ENCODE measurements around the gene SH3D21. TPM values are rescaled to one million over a fixed set of nuclear protein-coding genes. Genes with fewer than 3 reads are reported as not detected.
A peak's percentile ranks its signal among the peaks of the same experiment; 100 is the strongest.

SH3D21 gene
- total RNA-seq, 2 donors from 2014 or later, result 8.1 to 16.3 TPM

- ATAC-seq (replicated peaks in 1 of 2) (peak; percentile 40 to 89), DNase-seq (peak in 1 of 2 donors; percentile 17)
- peak overlapping the region in 1 of 2 donors; percentile 2 for H3K4me3 Mint-ChIP-seq
Observed at GRCh38 chr1:36359911-36360550, 53.9 kb downstream of the SH3D21 start.

GRCh38 chr1:36365381-36365780 lies 59.2 kb downstream of the SH3D21 start:
- DNase-seq, result no peak
- no peak for ATAC-seq (replicated peaks in 1 of 2)
- H3K27ac Mint-ChIP-seq, result peak overlapping the region; percentile 86
- H3K4me1 Mint-ChIP-seq (ENCODE audit: low read depth), result peaks cover 54% of the 10 kb centered on the region
- H3K36me3 Mint-ChIP-seq (ENCODE audit: insufficient read depth in 2 of 2), result peaks cover 4 to 18% of the 10 kb centered on the region in 2 donors
- no peak overlapping the region for H3K4me3 Mint-ChIP-seq
- H3K9me3 Mint-ChIP-seq, result no peaks in the 10 kb centered on the region
- no peaks in the 10 kb centered on the region for H3K27me3 Mint-ChIP-seq (ENCODE audit: low read depth)

More at GRCh38 chr1:36359911-36360550, 53.9 kb downstream of the SH3D21 start:
- peaks cover 14% of the 10 kb centered on the region for H3K4me1 Mint-ChIP-seq (ENCODE audit: low read depth)
- peak overlapping the region; percentile 25 for H3K27ac Mint-ChIP-seq
- H3K36me3 Mint-ChIP-seq (ENCODE audit: insufficient read depth in 2 of 2), result peaks cover 9 to 23% of the 10 kb centered on the region in 2 donors
- no peaks in the 10 kb centered on the region for H3K27me3 Mint-ChIP-seq (ENCODE audit: low read depth)
- no peaks in the 10 kb centered on the region for H3K9me3 Mint-ChIP-seq

- DNase-seq, result peak; percentile 40 to 45
- ATAC-seq (replicated peaks in 1 of 2), result peak; percentile 76 to 82
- peaks cover 55% of the 10 kb centered on the region for H3K4me1 Mint-ChIP-seq (ENCODE audit: low read depth)
- H3K9me3 Mint-ChIP-seq, result no peaks in the 10 kb centered on the region
- peak overlapping the region; percentile 86 for H3K27ac Mint-ChIP-seq
- H3K36me3 Mint-ChIP-seq (ENCODE audit: insufficient read depth in 2 of 2), result peaks cover 4 to 18% of the 10 kb centered on the region in 2 donors
- H3K27me3 Mint-ChIP-seq (ENCODE audit: low read depth), result no peaks in the 10 kb centered on the region
- peak overlapping the region; percentile 13 to 31 for H3K4me3 Mint-ChIP-seq
Observed at GRCh38 chr1:36366091-36366661, 60.0 kb downstream of the SH3D21 start.

GRCh38 chr1:36367066-36367465 lies 60.9 kb downstream of the SH3D21 start:
- ATAC-seq (replicated peaks in 1 of 2) (no peak), DNase-seq (no peak)
- H3K9me3 Mint-ChIP-seq, result no peaks in the 10 kb centered on the region
- peaks cover 56% of the 10 kb centered on the region for H3K4me1 Mint-ChIP-seq (ENCODE audit: low read depth)
- peak overlapping the region; percentile 90 for H3K27ac Mint-ChIP-seq
- H3K4me3 Mint-ChIP-seq, result no peak overlapping the region
- H3K27me3 Mint-ChIP-seq (ENCODE audit: low read depth), result no peaks in the 10 kb centered on the region
- peaks cover 4 to 15% of the 10 kb centered on the region in 2 donors for H3K36me3 Mint-ChIP-seq (ENCODE audit: insufficient read depth in 2 of 2)

GRCh38 chr1:36367798-36368197 lies 61.6 kb downstream of the SH3D21 start:
- Mint-ChIP-seq H3K9me3 (no peaks in the 10 kb centered on the region), H3K4me1 (ENCODE audit: low read depth) (peaks cover 62% of the 10 kb centered on the region), H3K36me3 (ENCODE audit: insufficient read depth in 2 of 2) (peaks cover 2 to 13% of the 10 kb centered on the region in 2 donors), H3K4me3 (no peak overlapping the region), H3K27ac (peak overlapping the region; percentile 90), H3K27me3 (ENCODE audit: low read depth) (no peaks in the 10 kb centered on the region)
- no peak for ATAC-seq (replicated peaks in 1 of 2)
- no peak for DNase-seq

GRCh38 chr1:36369061-36369861 lies 63.1 kb downstream of the SH3D21 start:
- Mint-ChIP-seq H3K27ac (no peak overlapping the region), H3K27me3 (ENCODE audit: low read depth) (no peaks in the 10 kb centered on the region), H3K36me3 (ENCODE audit: insufficient read depth in 2 of 2) (peaks cover 2 to 11% of the 10 kb centered on the region in 2 donors), H3K4me3 (no peak overlapping the region), H3K4me1 (ENCODE audit: low read depth) (peaks cover 77% of the 10 kb centered on the region), H3K9me3 (no peaks in the 10 kb centered on the region)
- ATAC-seq (replicated peaks in 1 of 2) (peak; percentile 22 to 38), DNase-seq (peak; percentile 81 to 84)

Other genes starting within 250 kb of the SH3D21 start
- gene TEKT2, start 222.3 kb upstream of the SH3D21 start, total RNA-seq, result under 1 TPM; 0.17 to 0.37 TPM
- gene ADPRS, start 217.5 kb upstream of the SH3D21 start, total RNA-seq, result 10 to 100 TPM; 23.2 to 28.9 TPM
- gene COL8A2, start 181.1 kb upstream of the SH3D21 start, total RNA-seq, result under 1 TPM; 0.07 to 0.09 TPM
- gene TRAPPC3, start 156.9 kb upstream of the SH3D21 start, total RNA-seq, result 10 to 100 TPM; 46.2 to 56.2 TPM
- gene MAP7D1, start 150.2 kb upstream of the SH3D21 start, total RNA-seq, result 100 to 1,000 TPM; 131 to 142 TPM
- gene THRAP3, start 81.9 kb upstream of the SH3D21 start, total RNA-seq, result 100 to 1,000 TPM; 108 to 110 TPM
- 1 to 10 TPM; 8.0 to 9.4 TPM for gene EVA1B, start 17.3 kb downstream of the SH3D21 start, total RNA-seq
- 10 to 100 TPM; 56.1 to 63.5 TPM for gene STK40, start 79.6 kb downstream of the SH3D21 start, total RNA-seq
- gene LSM10, start 91.5 kb downstream of the SH3D21 start, total RNA-seq, result 10 to 100 TPM; 56.5 to 66.2 TPM
- 1 to 10 TPM; 1.4 to 2.1 TPM for gene OSCP1, start 144.1 kb downstream of the SH3D21 start, total RNA-seq
- 10 to 100 TPM; 71.7 to 74.5 TPM for gene MRPS15, start 158.0 kb downstream of the SH3D21 start, total RNA-seq
- under 1 TPM; 0.30 to 0.79 TPM for gene CSF3R, start 176.5 kb downstream of the SH3D21 start, total RNA-seq

All from activated T-cell treated with anti-CD3 and anti-CD28 coated beads, Interleukin-2, amount 50 U/mL, for 72 hours (primary cell).